Neural crest cell (in vitro differentiated cells): ENCODE measurements around the gene MRGPRG. TPM values are rescaled to one million over a fixed set of nuclear protein-coding genes. Genes with fewer than 3 reads are reported as not detected.

Experiments used
- DNase-seq: peaks from one replicate; pipeline ENCODE4 v3.0.0; 2021; ENCODE audit warnings: low read depth, mixed read lengths, low spot score
- H3K27ac Mint-ChIP-seq: one replicate; pipeline ENCODE4 v1.8.0; 2021; ENCODE audit warnings: mild to moderate bottlenecking, mixed read lengths; ENCODE audit not compliant: unreplicated experiment
- H3K27me3 Mint-ChIP-seq: 2 replicates; pipeline ENCODE4 v1.8.0; 2021; ENCODE audit warnings: low read depth, mild to moderate bottlenecking, mixed read lengths
- H3K36me3 Mint-ChIP-seq: 2 replicates; pipeline ENCODE4 v1.8.0; 2021; ENCODE audit warnings: low read depth, mild to moderate bottlenecking, mixed read lengths
- H3K4me1 Mint-ChIP-seq: 2 replicates; pipeline ENCODE4 v1.8.0; 2021; ENCODE audit warnings: mixed read lengths
- H3K4me3 Mint-ChIP-seq: one replicate; pipeline ENCODE4 v1.8.0; 2021; ENCODE audit warnings: mild to moderate bottlenecking, mixed read lengths
- H3K9me3 Mint-ChIP-seq: 2 replicates; pipeline ENCODE4 v1.8.0; 2021; ENCODE audit warnings: mixed read lengths
- total RNA-seq: library from RNA; stranded (reverse); gene quantifications from 2 replicates; pipeline ENCODE4 v1.2.1, GENCODE V29; 2021
- TF ChIP-seq, protein P1 (sequence below): fragments of 200-600 bp; sonication (generic); conservative IDR thresholded peaks from 2 replicates; pipeline ENCODE4 v1.5.0; 2021; ENCODE audit warnings: antibody characterized with exemption, mild to moderate bottlenecking

Gene MRGPRG
- total RNA-seq, 1 donor from 2014 or later: not detected

DNA sequence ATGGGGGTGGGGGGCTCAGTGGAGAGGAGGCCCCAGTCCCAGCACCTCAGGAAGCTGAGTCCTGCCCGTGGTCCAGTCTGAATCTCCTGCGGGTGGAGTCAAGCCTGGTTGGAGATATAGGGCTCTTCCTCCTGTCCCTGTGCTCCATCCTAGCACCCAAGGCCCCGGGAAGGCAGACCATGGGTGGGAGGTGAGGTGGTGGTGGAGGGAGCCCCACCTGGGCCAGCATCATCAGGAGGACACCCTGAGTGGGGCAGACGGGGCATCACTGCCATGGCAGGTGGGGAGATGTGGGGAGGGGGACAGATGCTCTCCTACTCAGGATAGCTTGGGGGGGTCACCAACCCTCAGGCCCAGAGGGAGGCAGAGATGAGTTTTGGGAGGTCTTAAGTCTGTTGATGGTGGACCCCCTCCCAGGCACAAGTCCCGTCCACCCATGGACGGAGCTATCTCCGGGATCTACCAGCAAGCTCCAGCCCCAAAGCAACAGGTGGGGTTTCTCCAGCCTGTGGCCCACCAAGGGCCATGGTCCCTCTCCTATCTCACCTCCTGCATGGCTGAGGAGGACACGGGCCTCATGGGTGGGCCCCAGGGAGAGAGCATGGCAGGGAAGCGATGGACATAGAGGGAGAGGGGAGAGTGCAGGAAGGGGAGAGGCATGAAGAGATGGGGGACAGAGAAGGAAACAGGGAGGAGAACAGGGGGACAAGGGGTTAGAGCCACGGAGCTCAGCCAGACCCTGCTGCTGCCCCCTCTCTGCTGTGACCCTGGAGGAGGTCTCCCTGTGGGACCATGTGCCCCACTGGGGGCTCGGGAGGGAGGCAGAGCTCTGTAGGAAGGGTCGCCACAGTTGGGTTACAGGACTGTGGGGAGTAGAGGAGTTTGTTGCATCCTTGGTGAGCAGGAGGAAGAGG, 12.3 kb upstream of the MRGPRG start:
- no peak overlapping the region for H3K4me3 Mint-ChIP-seq
- no peaks in the 10 kb centered on the region for H3K9me3 Mint-ChIP-seq
- no peaks in the 10 kb centered on the region for H3K4me1 Mint-ChIP-seq
- TF ChIP-seq, protein P1, sequence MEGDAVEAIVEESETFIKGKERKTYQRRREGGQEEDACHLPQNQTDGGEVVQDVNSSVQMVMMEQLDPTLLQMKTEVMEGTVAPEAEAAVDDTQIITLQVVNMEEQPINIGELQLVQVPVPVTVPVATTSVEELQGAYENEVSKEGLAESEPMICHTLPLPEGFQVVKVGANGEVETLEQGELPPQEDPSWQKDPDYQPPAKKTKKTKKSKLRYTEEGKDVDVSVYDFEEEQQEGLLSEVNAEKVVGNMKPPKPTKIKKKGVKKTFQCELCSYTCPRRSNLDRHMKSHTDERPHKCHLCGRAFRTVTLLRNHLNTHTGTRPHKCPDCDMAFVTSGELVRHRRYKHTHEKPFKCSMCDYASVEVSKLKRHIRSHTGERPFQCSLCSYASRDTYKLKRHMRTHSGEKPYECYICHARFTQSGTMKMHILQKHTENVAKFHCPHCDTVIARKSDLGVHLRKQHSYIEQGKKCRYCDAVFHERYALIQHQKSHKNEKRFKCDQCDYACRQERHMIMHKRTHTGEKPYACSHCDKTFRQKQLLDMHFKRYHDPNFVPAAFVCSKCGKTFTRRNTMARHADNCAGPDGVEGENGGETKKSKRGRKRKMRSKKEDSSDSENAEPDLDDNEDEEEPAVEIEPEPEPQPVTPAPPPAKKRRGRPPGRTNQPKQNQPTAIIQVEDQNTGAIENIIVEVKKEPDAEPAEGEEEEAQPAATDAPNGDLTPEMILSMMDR: no peak
- DNase-seq: no peak
- no peak overlapping the region for H3K27ac Mint-ChIP-seq
- peaks cover 4% of the 10 kb centered on the region for H3K27me3 Mint-ChIP-seq
- no peaks in the 10 kb centered on the region for H3K36me3 Mint-ChIP-seq

DNA sequence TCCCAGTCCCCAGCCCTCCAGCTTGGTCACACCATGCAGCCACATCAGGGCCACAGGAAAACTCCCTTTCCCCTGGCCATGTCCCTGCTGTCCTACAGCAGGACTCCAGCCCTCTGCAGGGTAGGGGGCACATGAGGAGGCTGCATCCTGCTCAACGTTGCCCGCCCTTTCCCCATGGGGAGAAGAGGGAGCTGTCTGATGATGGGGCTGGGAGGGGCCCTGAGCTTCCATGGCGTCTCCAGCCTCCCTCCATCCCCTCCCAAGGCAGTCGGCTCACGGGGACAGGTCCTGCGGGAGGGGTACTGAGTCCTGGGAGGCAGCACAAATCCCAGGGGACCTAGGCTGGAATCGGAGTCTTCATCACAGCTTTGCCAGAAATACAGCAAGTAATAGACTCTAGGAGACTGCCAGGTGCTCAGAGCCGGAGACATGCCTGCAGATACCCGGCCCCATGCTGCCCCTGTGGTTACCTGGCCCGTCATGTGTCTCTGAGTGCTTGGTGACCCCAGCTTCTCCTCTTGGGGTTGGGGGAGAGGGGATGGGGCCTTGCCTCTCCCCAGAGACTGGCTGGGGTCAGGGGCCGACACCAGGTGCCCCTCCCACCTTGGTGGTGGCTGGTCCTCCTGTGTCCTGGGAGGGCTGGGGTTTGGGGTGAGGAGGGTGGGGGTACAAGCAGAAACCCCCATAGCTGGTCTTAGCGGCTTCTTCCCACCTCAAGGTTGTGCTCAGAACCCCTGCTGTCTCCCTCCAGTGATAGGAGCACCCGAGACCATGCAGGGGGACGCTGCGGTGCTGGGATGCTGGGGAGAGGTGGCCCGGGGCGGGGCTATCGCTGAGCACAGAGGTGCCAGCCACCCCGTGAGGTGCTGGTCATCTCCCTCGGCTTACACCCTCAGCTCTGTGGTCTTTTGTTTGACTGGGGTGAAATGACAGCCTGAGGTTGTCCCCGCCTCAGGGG, 11.3 kb upstream of the MRGPRG start:
- no peak overlapping the region for H3K27ac Mint-ChIP-seq
- TF ChIP-seq, protein P1: no peak
- H3K9me3 Mint-ChIP-seq: no peaks in the 10 kb centered on the region
- H3K4me1 Mint-ChIP-seq: no peaks in the 10 kb centered on the region
- DNase-seq: no peak
- H3K36me3 Mint-ChIP-seq: no peaks in the 10 kb centered on the region
- peaks cover under 1% of the 10 kb centered on the region for H3K27me3 Mint-ChIP-seq
- no peak overlapping the region for H3K4me3 Mint-ChIP-seq

DNA sequence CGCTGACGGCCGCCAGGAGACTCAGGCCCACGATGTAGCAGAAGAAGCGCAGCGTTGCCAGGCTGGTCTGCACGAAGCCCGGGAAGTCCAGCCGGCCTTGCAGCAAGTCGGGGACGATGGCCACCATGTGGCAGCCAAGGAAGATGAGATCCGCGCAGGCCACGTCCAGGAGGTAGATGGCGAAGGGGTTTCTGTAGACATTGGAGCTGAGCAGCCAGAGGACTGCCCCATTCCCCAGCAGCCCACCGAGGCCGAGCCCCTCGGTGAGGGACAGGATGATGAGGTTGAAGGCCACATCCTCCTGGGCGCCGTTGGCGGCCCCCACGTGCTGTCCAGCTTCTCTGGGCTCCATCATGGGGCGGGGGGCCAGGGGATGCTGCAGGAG, 9.8 kb upstream of the MRGPRG start:
- no peak for DNase-seq
- TF ChIP-seq, protein P1: no peak
- Mint-ChIP-seq H3K36me3 (no peaks in the 10 kb centered on the region), H3K4me1 (peaks cover 5% of the 10 kb centered on the region), H3K27ac (no peak overlapping the region), H3K4me3 (no peak overlapping the region), H3K9me3 (no peaks in the 10 kb centered on the region), H3K27me3 (no peaks in the 10 kb centered on the region)

DNA sequence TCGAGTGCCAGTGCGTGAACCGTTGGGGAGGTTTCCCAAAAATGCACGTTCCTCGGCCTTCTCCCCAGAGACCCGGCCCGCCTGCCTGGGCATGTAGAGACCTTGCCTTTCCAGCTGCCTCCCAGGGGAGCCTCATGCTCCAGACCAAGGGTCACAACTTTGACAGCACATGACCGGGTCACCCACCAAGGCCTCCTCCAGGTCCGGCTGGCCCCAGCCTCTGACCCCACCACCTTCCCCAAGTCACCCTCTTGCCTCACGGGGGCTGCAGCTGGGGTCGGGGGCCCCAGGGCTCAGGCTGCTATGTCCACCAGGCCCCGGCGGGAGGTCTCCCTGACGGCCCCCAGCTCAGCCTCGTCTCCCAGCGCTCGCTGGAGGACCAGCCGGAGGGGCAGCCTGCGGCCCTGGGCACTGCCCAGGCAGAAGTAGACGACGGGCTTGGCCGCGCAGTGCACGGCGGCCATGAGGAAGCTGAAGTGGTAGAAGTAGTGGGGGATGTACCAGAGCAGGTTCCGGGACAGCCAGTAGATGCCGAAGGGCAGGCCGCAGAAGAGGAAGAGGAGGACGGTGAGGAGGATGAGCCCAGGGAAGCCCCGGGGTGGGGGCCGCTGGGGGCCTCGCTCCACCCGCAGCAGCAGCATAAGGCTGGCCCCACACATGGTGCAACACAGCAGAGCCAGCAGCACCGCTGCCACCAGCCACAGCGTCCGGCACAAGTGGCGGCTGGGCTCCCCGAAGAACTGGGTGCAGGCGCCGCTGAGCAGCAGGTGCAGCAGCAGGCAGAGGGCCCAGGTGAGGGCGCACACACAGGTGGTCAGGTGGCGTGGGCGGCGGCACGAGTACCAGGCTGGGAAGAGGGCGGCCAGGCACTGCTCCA, 9.2 kb upstream of the MRGPRG start:
- no peak for DNase-seq
- no peaks in the 10 kb centered on the region for H3K36me3 Mint-ChIP-seq
- no peak overlapping the region for H3K4me3 Mint-ChIP-seq
- no peaks in the 10 kb centered on the region for H3K9me3 Mint-ChIP-seq
- no peaks in the 10 kb centered on the region for H3K27me3 Mint-ChIP-seq
- H3K4me1 Mint-ChIP-seq: peaks cover 5% of the 10 kb centered on the region
- no peak overlapping the region for H3K27ac Mint-ChIP-seq
- TF ChIP-seq, protein P1: no peak
